Activated T-helper 1 cell treated with anti-CD3 and anti-CD28 coated beads, Interleukin-2, amount 50 U/mL, for 16 hours (primary cell): ENCODE data around the gene DNAJC1.

ENCODE experiments used
- DNase-seq, 2 donors: peaks; one replicate each; pipeline ENCODE4 v3.0.0-alpha.2; 2020; ENCODE audit warnings: low read depth in 1 of 2, low spot score in 1 of 2

Gene DNAJC1

GRCh38 chr10:21764466-21765189, 238.9 kb downstream of the DNAJC1 start:
- no peak for DNase-seq

GRCh38 chr10:21760332-21760731, 243.2 kb downstream of the DNAJC1 start:
- DNase-seq, result no peak

GRCh38 chr10:21759232-21759631, 244.3 kb downstream of the DNAJC1 start:
- no peak for DNase-seq

GRCh38 chr10:21758696-21759095, 244.8 kb downstream of the DNAJC1 start:
- DNase-seq, result no peak

- DNase-seq, result no peak
Measured at GRCh38 chr10:21758239-21758638, 245.3 kb downstream of the DNAJC1 start.

- no peak for DNase-seq
Measured at GRCh38 chr10:21757185-21757901, 246.2 kb downstream of the DNAJC1 start.

GRCh38 chr10:21756707-21757106, 246.8 kb downstream of the DNAJC1 start:
- DNase-seq, result no peak

GRCh38 chr10:21754410-21755011, 249.0 kb downstream of the DNAJC1 start:
- DNase-seq, result no peak

- no peak for DNase-seq
Measured at GRCh38 chr10:21753497-21754270, 249.8 kb downstream of the DNAJC1 start.

GRCh38 chr10:21751341-21752310, 251.9 kb downstream of the DNAJC1 start:
- no peak for DNase-seq

- DNase-seq, result no peak
Measured at GRCh38 chr10:21750424-21750823, 253.1 kb downstream of the DNAJC1 start.

GRCh38 chr10:21749788-21750187, 253.7 kb downstream of the DNAJC1 start:
- DNase-seq, result no peak

- DNase-seq, result no peak
Measured at GRCh38 chr10:21747809-21748208, 255.7 kb downstream of the DNAJC1 start.

- DNase-seq, result no peak
Measured at GRCh38 chr10:21746118-21746517, 257.4 kb downstream of the DNAJC1 start.

GRCh38 chr10:21744223-21744622, 259.3 kb downstream of the DNAJC1 start:
- DNase-seq, result no peak

- DNase-seq, result no peak
Measured at GRCh38 chr10:21742740-21743412, 260.7 kb downstream of the DNAJC1 start.

GRCh38 chr10:21740989-21741388, 262.5 kb downstream of the DNAJC1 start:
- no peak for DNase-seq

GRCh38 chr10:21737106-21737505, 266.4 kb downstream of the DNAJC1 start:
- no peak for DNase-seq

GRCh38 chr10:21733710-21734109, 269.8 kb downstream of the DNAJC1 start:
- DNase-seq, result no peak
